HCT116 (cell line): ENCODE data around the gene CDK8. TPM values are rescaled to one million over a fixed set of nuclear protein-coding genes. Genes with fewer than 3 reads are reported as not detected.

Experiments used
- ATAC-seq: fragments of 200-7000 bp; cut with Tn5 transposase; 2 replicates; pipeline ENCODE4 v1.9.1; 2020; ENCODE audit warnings: mild to moderate bottlenecking, moderate library complexity
- BruUV-seq: library from RNA; stranded (reverse); fragments of 400-500 nt; replicated peaks from 2 replicates; lab custom pipeline; 2021; lab: Mats Ljungman, UMichigan
- CTCF ChIA-PET: fragments of 300-600 bp; sonication (Branson Sonifier 250); formaldehyde crosslinking; loops from one replicate; lab custom pipeline; 2021; ENCODE audit warnings: antibody characterized with exemption; lab: Charles Lee
- POLR2A ChIA-PET: fragments of 300-600, 350-600 bp; sonication (Branson Sonifier 250); formaldehyde crosslinking; loops from one replicate; lab custom pipeline; 2021; ENCODE audit warnings: antibody characterized with exemption; lab: Charles Lee
- RAD21 ChIA-PET, 2 experiments: fragments of 300-600 bp; sonication (Branson Sonifier 250); formaldehyde crosslinking; loops; one replicate each; lab custom pipeline; 2023; ENCODE audit warnings: low total read pairs in 2 of 2; ENCODE audit not compliant: uncharacterized antibody in 2 of 2, unreplicated experiment in 2 of 2, low non-redundant PET in 1 of 2; lab: Charles Lee
- DNase-seq: peaks from one replicate; pipeline ENCODE4 v3.0.0-alpha.2; 2010; ENCODE audit warnings: low read depth, low spot score
- H2AFZ ChIP-seq: fragments of 200-600 bp; shearing (Covaris generic), sonication (generic); 2 replicates; pipeline ENCODE4 v1.6.1; 2017; ENCODE audit warnings: low read depth, mixed run types, mixed read lengths, antibody characterized with exemption, low read length; ENCODE audit not compliant: poor library complexity, severe bottlenecking
- H3K27ac ChIP-seq: 2 replicates; pipeline ENCODE4 v1.5.1; 2012; ENCODE audit warnings: low read depth, low read length
- H3K27me3 ChIP-seq: fragments of 200-600 bp; sonication (generic); 2 replicates; pipeline ENCODE4 v1.6.1; 2016; ENCODE audit warnings: mixed run types, low read length, mixed read lengths; ENCODE audit not compliant: insufficient read depth
- H3K36me3 ChIP-seq, 2 experiments: fragments of 200-500 bp in 1 of 2; fragments of 200-600 bp in 1 of 2; sonication (Bioruptor generic) in 1 of 2; sonication (generic) in 1 of 2; 2 replicates each; pipeline versions ENCODE4 v1.5.1 to v1.6.1; 2014 to 2016; ENCODE audit warnings: low read length in 2 of 2, inconsistent platforms in 1 of 2, mixed read lengths in 1 of 2, mixed run types in 1 of 2; ENCODE audit not compliant: insufficient read depth in 2 of 2, control insufficient read depth in 1 of 2
- H3K4me1 ChIP-seq, 2 experiments: fragments of 200-600 bp in 1 of 2; sonication (generic) in 1 of 2; 2 replicates each; pipeline versions ENCODE4 v1.5.1 to v1.6.1; 2012 to 2017; ENCODE audit warnings: low read length in 2 of 2, inconsistent platforms in 1 of 2, mild to moderate bottlenecking in 1 of 2, mixed read lengths in 1 of 2, mixed run types in 1 of 2, moderate library complexity in 1 of 2; ENCODE audit not compliant: insufficient read depth in 2 of 2, control insufficient read depth in 1 of 2
- H3K4me2 ChIP-seq: fragments of 200-600 bp; sonication (generic); 2 replicates; pipeline ENCODE4 v1.6.1; 2017; ENCODE audit warnings: mixed run types, low read length, mixed read lengths
- H3K4me3 ChIP-seq, 2 experiments: fragments of 200-600 bp in 1 of 2; sonication (generic) in 1 of 2; replicated peaks in 1 of 2; 2 replicates each; pipeline ENCODE4 v1.5.1; 2011 to 2016; ENCODE audit warnings: low read length in 2 of 2, control low read depth in 1 of 2, low read depth in 1 of 2, mild to moderate bottlenecking in 1 of 2, mixed read lengths in 1 of 2, mixed run types in 1 of 2
- H3K79me2 ChIP-seq: fragments of 200-600 bp; sonication (generic); 2 replicates; pipeline ENCODE4 v1.6.1; 2017; ENCODE audit warnings: mild to moderate bottlenecking, mixed run types, low read length, moderate library complexity, mixed read lengths; ENCODE audit not compliant: insufficient read depth
- H3K9ac ChIP-seq: fragments of 200-600 bp; sonication (generic); 2 replicates; pipeline ENCODE4 v1.6.1; 2016; ENCODE audit warnings: low read length, mixed read lengths
- H3K9me2 ChIP-seq: fragments of 200-600 bp; sonication (generic), shearing (Covaris generic); 2 replicates; pipeline ENCODE4 v1.6.1; 2017; ENCODE audit warnings: mixed run types, mild to moderate bottlenecking, moderate library complexity; ENCODE audit not compliant: insufficient read depth
- H3K9me3 ChIP-seq, 2 experiments: fragments of 200-500 bp in 1 of 2; fragments of 200-600 bp in 1 of 2; sonication (Bioruptor generic) in 1 of 2; sonication (generic) in 1 of 2; 2 replicates each; pipeline ENCODE4 v1.6.1; 2014 to 2017; ENCODE audit warnings: low read length in 2 of 2, mixed read lengths in 2 of 2, inconsistent platforms in 1 of 2, low read depth in 1 of 2, mild to moderate bottlenecking in 1 of 2, mixed run types in 1 of 2, moderate library complexity in 1 of 2; ENCODE audit not compliant: control insufficient read depth in 1 of 2, insufficient read depth in 1 of 2
- H4K20me1 ChIP-seq: fragments of 200-600 bp; sonication (generic), shearing (Covaris generic); 2 replicates; pipeline ENCODE4 v1.6.1; 2017; ENCODE audit warnings: mixed run types, mild to moderate bottlenecking, moderate library complexity; ENCODE audit not compliant: insufficient read depth
- CEBPB ChIP-seq: IDR thresholded peaks from 2 replicates; pipeline ENCODE4 v1.6.1; 2012; ENCODE audit warnings: low read depth
- EZH2 ChIP-seq: fragments of 200-600 bp; sonication (generic); IDR thresholded peaks from 2 replicates; pipeline ENCODE4 v1.6.1; 2017; ENCODE audit warnings: antibody characterized with exemption, mixed run types
- EZH2phosphoT487 ChIP-seq: fragments of 200-600 bp; IDR thresholded peaks from 2 replicates; pipeline ENCODE4 v1.6.1; 2018; ENCODE audit warnings: antibody characterized with exemption, borderline replicate concordance
- POLR2A ChIP-seq: IDR thresholded peaks from 2 replicates; pipeline ENCODE4 v1.7.0; 2011; ENCODE audit warnings: borderline replicate concordance; ENCODE audit not compliant: insufficient read depth, insufficient read length; ENCODE audit errors: extremely low read depth
- POLR2AphosphoS5 ChIP-seq: IDR thresholded peaks from 2 replicates; pipeline ENCODE4 v1.6.1; 2011; ENCODE audit warnings: mild to moderate bottlenecking, low read depth, low read length, moderate library complexity
- RAD21 ChIP-seq: IDR thresholded peaks from 2 replicates; pipeline ENCODE4 v1.6.1; 2012; ENCODE audit warnings: low read depth, mild to moderate bottlenecking
- REST ChIP-seq: IDR thresholded peaks from 2 replicates; pipeline ENCODE4 v1.6.1; 2012; ENCODE audit warnings: low read depth
- ZFX ChIP-seq: fragments of 450-650 bp; IDR thresholded peaks from 2 replicates; pipeline ENCODE4 v1.6.1; 2017
- intact Hi-C: fragments of 100-400 bp; cut with micrococcal nuclease; formaldehyde crosslinking; loops from 2 replicates; pipeline ENCODE4 v1.10.0; 2022
- total RNA-seq: library from RNA; stranded (reverse); gene quantifications from one replicate; pipeline ENCODE4 v1.2.1, GENCODE V29; 2021; ENCODE audit not compliant: unreplicated experiment
- TF ChIP-seq, protein P1 (sequence below): IDR thresholded peaks from 2 replicates; pipeline ENCODE4 v1.6.1; 2011; ENCODE audit warnings: mild to moderate bottlenecking, low read length, moderate library complexity; ENCODE audit not compliant: insufficient replicate concordance; ENCODE audit errors: extremely low read depth
- TF ChIP-seq, protein P2 (sequence below): IDR thresholded peaks from 2 replicates; pipeline ENCODE4 v1.6.1; 2012

CDK8 gene
- total RNA-seq, 1 experiment from 2014 or later: 23.8 TPM

GRCh38 chr13:26340807-26341206 is 86.9 kb downstream of the CDK8 start:
- Histone ChIP-seq H3K4me3 (no peak overlapping the region), H3K4me2 (no peak overlapping the region), H3K9me2 (no peaks in the 10 kb centered on the region), H3K27me3 (no peaks in the 10 kb centered on the region), H3K36me3 (no peaks in the 10 kb centered on the region), H3K9me3 (no peaks in the 10 kb centered on the region), H2AFZ (no peak overlapping the region), H4K20me1 (no peaks in the 10 kb centered on the region), H3K4me1 (no peaks in the 10 kb centered on the region), H3K79me2 (no peaks in the 10 kb centered on the region; the same call in none of the 2 replicates), H3K27ac (no peak overlapping the region), H3K9ac (no peak overlapping the region)
- intact Hi-C loops: no loop called here
- ChIA-PET CTCF (no interaction called here), POLR2A (interaction anchor here (0.7 kb wide), 1 partner anchor 13 kb away, joined by 3 read pairs; no protein-coding TSS in a partner anchor), RAD21 (no interaction called here)
- TF ChIP-seq POLR2A (no peak), REST (no peak), RAD21 (no peak), ZFX (no peak), EZH2phosphoT487 (no peak), POLR2AphosphoS5 (no peak), EZH2 (no peak), CEBPB (no peak)
- TF ChIP-seq, protein P1, sequence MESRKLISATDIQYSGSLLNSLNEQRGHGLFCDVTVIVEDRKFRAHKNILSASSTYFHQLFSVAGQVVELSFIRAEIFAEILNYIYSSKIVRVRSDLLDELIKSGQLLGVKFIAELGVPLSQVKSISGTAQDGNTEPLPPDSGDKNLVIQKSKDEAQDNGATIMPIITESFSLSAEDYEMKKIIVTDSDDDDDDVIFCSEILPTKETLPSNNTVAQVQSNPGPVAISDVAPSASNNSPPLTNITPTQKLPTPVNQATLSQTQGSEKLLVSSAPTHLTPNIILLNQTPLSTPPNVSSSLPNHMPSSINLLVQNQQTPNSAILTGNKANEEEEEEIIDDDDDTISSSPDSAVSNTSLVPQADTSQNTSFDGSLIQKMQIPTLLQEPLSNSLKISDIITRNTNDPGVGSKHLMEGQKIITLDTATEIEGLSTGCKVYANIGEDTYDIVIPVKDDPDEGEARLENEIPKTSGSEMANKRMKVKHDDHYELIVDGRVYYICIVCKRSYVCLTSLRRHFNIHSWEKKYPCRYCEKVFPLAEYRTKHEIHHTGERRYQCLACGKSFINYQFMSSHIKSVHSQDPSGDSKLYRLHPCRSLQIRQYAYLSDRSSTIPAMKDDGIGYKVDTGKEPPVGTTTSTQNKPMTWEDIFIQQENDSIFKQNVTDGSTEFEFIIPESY: no peak
- TF ChIP-seq, protein P2, sequence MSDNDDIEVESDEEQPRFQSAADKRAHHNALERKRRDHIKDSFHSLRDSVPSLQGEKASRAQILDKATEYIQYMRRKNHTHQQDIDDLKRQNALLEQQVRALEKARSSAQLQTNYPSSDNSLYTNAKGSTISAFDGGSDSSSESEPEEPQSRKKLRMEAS: no peak
- ATAC-seq (no peak), DNase-seq (no peak)
- no TSS peak for BruUV-seq
